Ishikawa (cell line): ENCODE measurements around the gene ADA.

Experiments used
- CEBPB ChIP-seq: IDR thresholded peaks from 2 replicates; pipeline ENCODE4 v1.6.1; 2012
- CREB1 ChIP-seq: IDR thresholded peaks from 2 replicates; pipeline ENCODE4 v1.6.1; 2012; ENCODE audit warnings: low read depth
- EGR1 ChIP-seq: IDR thresholded peaks from 2 replicates; pipeline ENCODE4 v1.6.1; 2012
- EP300 ChIP-seq: IDR thresholded peaks from 2 replicates; pipeline ENCODE4 v1.6.1; 2012; ENCODE audit warnings: borderline replicate concordance
- FOXM1 ChIP-seq: IDR thresholded peaks from 2 replicates; pipeline ENCODE4 v1.6.1; 2012; ENCODE audit warnings: low read depth, borderline replicate concordance
- MAX ChIP-seq: IDR thresholded peaks from 2 replicates; pipeline ENCODE4 v1.6.1; 2012
- NFIC ChIP-seq: IDR thresholded peaks from 2 replicates; pipeline ENCODE4 v1.6.1; 2012
- RAD21 ChIP-seq: IDR thresholded peaks from 2 replicates; pipeline ENCODE4 v1.6.1; 2012; ENCODE audit warnings: low read depth
- TAF1 ChIP-seq: IDR thresholded peaks from 2 replicates; pipeline ENCODE4 v1.6.1; 2012; ENCODE audit warnings: low read depth, mild to moderate bottlenecking
- TCF12 ChIP-seq: IDR thresholded peaks from 2 replicates; pipeline ENCODE4 v1.6.1; 2012; ENCODE audit warnings: low read depth
- TEAD4 ChIP-seq: IDR thresholded peaks from 2 replicates; pipeline ENCODE4 v1.6.1; 2012
- USF1 ChIP-seq: IDR thresholded peaks from 2 replicates; pipeline ENCODE4 v1.6.1; 2012
- YY1 ChIP-seq: IDR thresholded peaks from 2 replicates; pipeline ENCODE4 v1.6.1; 2012; ENCODE audit warnings: low read depth
- ZBTB7A ChIP-seq: IDR thresholded peaks from 2 replicates; pipeline ENCODE4 v1.6.1; 2012; ENCODE audit warnings: low read depth
- TF ChIP-seq, protein P1 (sequence below): IDR thresholded peaks from 2 replicates; pipeline ENCODE4 v1.6.1; 2012; ENCODE audit warnings: low read depth, mild to moderate bottlenecking

Gene ADA

DNA sequence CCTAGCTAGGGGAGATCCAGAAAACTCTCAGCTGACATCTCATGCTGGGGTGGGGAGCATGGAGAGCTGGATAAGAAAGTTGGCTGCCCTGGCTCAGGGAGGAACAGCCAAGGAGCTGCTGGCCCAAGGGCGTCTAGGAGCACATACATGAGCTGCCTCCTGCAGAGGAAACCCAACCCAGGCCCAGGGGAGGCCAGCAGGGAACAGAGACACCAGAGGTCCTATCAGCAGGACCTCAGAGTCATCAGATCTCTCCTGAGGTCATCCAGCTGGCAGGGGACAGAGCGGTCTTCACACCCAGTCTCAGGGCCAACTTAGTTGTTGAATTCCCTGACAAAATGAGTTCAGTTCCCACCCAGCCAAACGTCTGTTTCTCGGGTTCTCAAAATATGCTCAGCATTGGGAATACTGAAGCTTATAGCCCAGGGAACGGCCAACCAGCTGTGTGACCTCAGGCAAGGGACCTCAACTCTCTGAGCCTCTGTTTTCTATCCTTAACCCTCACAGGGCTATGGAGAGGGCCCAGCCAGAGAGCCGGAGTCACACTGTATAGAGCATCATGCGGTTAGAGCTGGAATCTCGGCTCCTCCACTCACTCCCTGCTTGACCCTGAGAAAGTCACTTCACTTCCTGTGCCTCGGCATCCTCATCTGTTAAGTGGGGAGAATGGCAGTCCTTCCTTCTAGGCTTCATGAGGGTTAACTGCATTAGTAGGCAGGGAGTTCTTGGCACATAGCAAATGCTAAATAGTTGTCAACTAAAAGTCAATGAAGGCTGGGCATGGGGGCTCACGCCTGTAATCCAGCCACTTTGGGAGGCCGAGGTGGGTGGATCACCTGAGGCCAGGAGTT is 13.8 kb downstream of the ADA start:
- TF ChIP-seq YY1 (no peak), CREB1 (no peak), ZBTB7A (no peak), RAD21 (no peak), MAX (no peak), EGR1 (no peak), EP300 (no peak), TAF1 (no peak), TCF12 (no peak), TEAD4 (no peak), CEBPB (no peak), FOXM1 (no peak)
- TF ChIP-seq, protein P1, sequence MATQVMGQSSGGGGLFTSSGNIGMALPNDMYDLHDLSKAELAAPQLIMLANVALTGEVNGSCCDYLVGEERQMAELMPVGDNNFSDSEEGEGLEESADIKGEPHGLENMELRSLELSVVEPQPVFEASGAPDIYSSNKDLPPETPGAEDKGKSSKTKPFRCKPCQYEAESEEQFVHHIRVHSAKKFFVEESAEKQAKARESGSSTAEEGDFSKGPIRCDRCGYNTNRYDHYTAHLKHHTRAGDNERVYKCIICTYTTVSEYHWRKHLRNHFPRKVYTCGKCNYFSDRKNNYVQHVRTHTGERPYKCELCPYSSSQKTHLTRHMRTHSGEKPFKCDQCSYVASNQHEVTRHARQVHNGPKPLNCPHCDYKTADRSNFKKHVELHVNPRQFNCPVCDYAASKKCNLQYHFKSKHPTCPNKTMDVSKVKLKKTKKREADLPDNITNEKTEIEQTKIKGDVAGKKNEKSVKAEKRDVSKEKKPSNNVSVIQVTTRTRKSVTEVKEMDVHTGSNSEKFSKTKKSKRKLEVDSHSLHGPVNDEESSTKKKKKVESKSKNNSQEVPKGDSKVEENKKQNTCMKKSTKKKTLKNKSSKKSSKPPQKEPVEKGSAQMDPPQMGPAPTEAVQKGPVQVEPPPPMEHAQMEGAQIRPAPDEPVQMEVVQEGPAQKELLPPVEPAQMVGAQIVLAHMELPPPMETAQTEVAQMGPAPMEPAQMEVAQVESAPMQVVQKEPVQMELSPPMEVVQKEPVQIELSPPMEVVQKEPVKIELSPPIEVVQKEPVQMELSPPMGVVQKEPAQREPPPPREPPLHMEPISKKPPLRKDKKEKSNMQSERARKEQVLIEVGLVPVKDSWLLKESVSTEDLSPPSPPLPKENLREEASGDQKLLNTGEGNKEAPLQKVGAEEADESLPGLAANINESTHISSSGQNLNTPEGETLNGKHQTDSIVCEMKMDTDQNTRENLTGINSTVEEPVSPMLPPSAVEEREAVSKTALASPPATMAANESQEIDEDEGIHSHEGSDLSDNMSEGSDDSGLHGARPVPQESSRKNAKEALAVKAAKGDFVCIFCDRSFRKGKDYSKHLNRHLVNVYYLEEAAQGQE: no peak

GRCh38 chr20:44637042-44637441 is 14.5 kb downstream of the ADA start:
- TF ChIP-seq ZBTB7A: no peak
- TF ChIP-seq FOXM1: no peak
- TF ChIP-seq CREB1: no peak
- no peak for TF ChIP-seq EP300
- no peak for TF ChIP-seq USF1
- TF ChIP-seq EGR1: no peak
- TF ChIP-seq, protein P1: no peak
- TF ChIP-seq YY1: no peak
- no peak for TF ChIP-seq CEBPB
- no peak for TF ChIP-seq RAD21
- no peak for TF ChIP-seq TAF1
- TF ChIP-seq TEAD4: no peak
- no peak for TF ChIP-seq MAX
- no peak for TF ChIP-seq TCF12
- TF ChIP-seq NFIC: no peak

- no peak for TF ChIP-seq FOXM1
- TF ChIP-seq EP300: no peak
Observed at GRCh38 chr20:44635877-44636276, 15.6 kb downstream of the ADA start.

GRCh38 chr20:44633872-44634600 is 17.5 kb downstream of the ADA start:
- no peak for TF ChIP-seq USF1
- no peak for TF ChIP-seq YY1
- no peak for TF ChIP-seq RAD21
- no peak for TF ChIP-seq CEBPB

GRCh38 chr20:44633187-44633810 is 18.2 kb downstream of the ADA start:
- TF ChIP-seq RAD21 (no peak), CREB1 (no peak), EP300 (no peak), TCF12 (no peak), FOXM1 (no peak), MAX (no peak), TEAD4 (no peak), YY1 (no peak), CEBPB (no peak), TAF1 (no peak), USF1 (no peak), NFIC (no peak), ZBTB7A (no peak), EGR1 (no peak)
- TF ChIP-seq, protein P1: no peak
